HFF-Myc (cell line): Measurements from ENCODE around the gene MYDGF.

Experiments used
- DNase-seq: peaks from one replicate; pipeline ENCODE4 v3.0.0-alpha.2; 2011; ENCODE audit warnings: low read depth; ENCODE audit errors: extremely low read depth
- H3K4me3 ChIP-seq: replicated peaks from 2 replicates; pipeline ENCODE4 v1.5.1; 2011; ENCODE audit warnings: low read depth, mild to moderate bottlenecking, control low read depth, low read length
- CTCF ChIP-seq: IDR thresholded peaks from 2 replicates; pipeline ENCODE4 v1.5.1; 2012; ENCODE audit warnings: mild to moderate bottlenecking, low read depth, low read length, control low read depth; ENCODE audit errors: missing control alignments

MYDGF gene

GRCh38 chr19:4654437-4655361 lies 15.4 kb downstream of the MYDGF start:
- TF ChIP-seq CTCF: no peak
- no peak for DNase-seq
- H3K4me3 ChIP-seq: no peak overlapping the region

GRCh38 chr19:4653793-4654436 lies 16.2 kb downstream of the MYDGF start:
- no peak for TF ChIP-seq CTCF
- no peak overlapping the region for H3K4me3 ChIP-seq
- DNase-seq: no peak

GRCh38 chr19:4652075-4652474 lies 18.1 kb downstream of the MYDGF start:
- no peak for TF ChIP-seq CTCF
- no peak overlapping the region for H3K4me3 ChIP-seq
- DNase-seq: no peak

GRCh38 chr19:4650159-4650558 lies 20.0 kb downstream of the MYDGF start:
- DNase-seq: no peak
- TF ChIP-seq CTCF: no peak
- no peak overlapping the region for H3K4me3 ChIP-seq

- DNase-seq: no peak
- TF ChIP-seq CTCF: no peak
- no peak overlapping the region for H3K4me3 ChIP-seq
Measured at GRCh38 chr19:4649392-4650047, 20.6 kb downstream of the MYDGF start.

GRCh38 chr19:4647676-4648644 lies 22.2 kb downstream of the MYDGF start:
- no peak overlapping the region for H3K4me3 ChIP-seq
- TF ChIP-seq CTCF: no peak
- no peak for DNase-seq
